Nephron (organoid): Measurements from ENCODE around the gene LOX.
A peak's percentile ranks its signal among the peaks of the same experiment; 100 is the strongest.

ENCODE experiments used
- H3K27ac Mint-ChIP-seq, 3 experiments: 2 replicates each; pipeline ENCODE4 v1.8.0; 2020; ENCODE audit warnings: mixed read lengths in 3 of 3, mild to moderate bottlenecking in 2 of 3, moderate library complexity in 1 of 3
- H3K27me3 Mint-ChIP-seq: 2 replicates; pipeline ENCODE4 v1.8.0; 2021; ENCODE audit warnings: low read depth, mild to moderate bottlenecking, moderate library complexity, mixed read lengths
- H3K36me3 Mint-ChIP-seq: 2 replicates; pipeline ENCODE4 v1.8.0; 2020; ENCODE audit warnings: low read depth, mixed read lengths
- H3K4me1 Mint-ChIP-seq: 2 replicates; pipeline ENCODE4 v1.8.0; 2020; ENCODE audit warnings: mixed read lengths
- H3K4me3 Mint-ChIP-seq, 3 experiments: 2 replicates each; pipeline ENCODE4 v1.8.0; 2020; ENCODE audit warnings: mild to moderate bottlenecking in 3 of 3, mixed read lengths in 3 of 3, moderate library complexity in 2 of 3
- H3K9me3 Mint-ChIP-seq: 2 replicates; pipeline ENCODE4 v1.8.0; 2020; ENCODE audit warnings: mixed read lengths
- CTCF ChIP-seq, 3 experiments: fragments of 200-600 bp; sonication (generic); IDR thresholded peaks; one replicate each; pipeline ENCODE4 v1.5.0; 2021; ENCODE audit warnings: antibody characterized with exemption in 3 of 3; ENCODE audit not compliant: unreplicated experiment in 3 of 3

Gene LOX

GRCh38 chr5:122053181-122054109 is 24.6 kb downstream of the LOX start:
- Mint-ChIP-seq H3K4me1 (no peaks in the 10 kb centered on the region), H3K27me3 (no peaks in the 10 kb centered on the region), H3K36me3 (peaks cover 18% of the 10 kb centered on the region), H3K4me3 (no peak overlapping the region), H3K9me3 (peaks cover 7% of the 10 kb centered on the region), H3K27ac (no peak overlapping the region)
- TF ChIP-seq CTCF (IDR thresholded peaks at IDR 0.05; ENCODE audit: unreplicated experiment in 3 of 3), result no peak

- no peaks in the 10 kb centered on the region for H3K4me1 Mint-ChIP-seq
- H3K36me3 Mint-ChIP-seq, result peaks cover 18% of the 10 kb centered on the region
- peaks cover 13% of the 10 kb centered on the region for H3K9me3 Mint-ChIP-seq
- TF ChIP-seq CTCF (IDR thresholded peaks at IDR 0.05; ENCODE audit: unreplicated experiment in 3 of 3), result no peak
- H3K27ac Mint-ChIP-seq, result no peak overlapping the region
- H3K4me3 Mint-ChIP-seq, result no peak overlapping the region
- H3K27me3 Mint-ChIP-seq, result no peaks in the 10 kb centered on the region
Measured at GRCh38 chr5:122051569-122051968, 26.5 kb downstream of the LOX start.

- peaks cover 18% of the 10 kb centered on the region for H3K36me3 Mint-ChIP-seq
- H3K27ac Mint-ChIP-seq, result no peak overlapping the region
- H3K27me3 Mint-ChIP-seq, result no peaks in the 10 kb centered on the region
Measured at GRCh38 chr5:122050959-122051358, 27.1 kb downstream of the LOX start.

GRCh38 chr5:122040636-122041302 is 37.3 kb downstream of the LOX start:
- Mint-ChIP-seq H3K36me3 (peaks cover 18% of the 10 kb centered on the region), H3K4me1 (no peaks in the 10 kb centered on the region), H3K27me3 (no peaks in the 10 kb centered on the region), H3K4me3 (no peak overlapping the region), H3K27ac (peak overlapping the region in 1 of 3 experiments; percentile 2), H3K9me3 (peaks cover 15% of the 10 kb centered on the region)
- no peak for TF ChIP-seq CTCF (IDR thresholded peaks at IDR 0.05; ENCODE audit: unreplicated experiment in 3 of 3)

More at GRCh38 chr5:122050959-122051358, 27.1 kb downstream of the LOX start:
- Mint-ChIP-seq H3K4me1 (no peaks in the 10 kb centered on the region), H3K4me3 (no peak overlapping the region), H3K9me3 (peaks cover 13% of the 10 kb centered on the region)
- no peak for TF ChIP-seq CTCF (IDR thresholded peaks at IDR 0.05; ENCODE audit: unreplicated experiment in 3 of 3)

- no peak overlapping the region for H3K27ac Mint-ChIP-seq
- H3K4me3 Mint-ChIP-seq, result no peak overlapping the region
- H3K4me1 Mint-ChIP-seq, result no peaks in the 10 kb centered on the region
- no peaks in the 10 kb centered on the region for H3K27me3 Mint-ChIP-seq
- no peak for TF ChIP-seq CTCF (IDR thresholded peaks at IDR 0.05; ENCODE audit: unreplicated experiment in 3 of 3)
- H3K9me3 Mint-ChIP-seq, result no peaks in the 10 kb centered on the region
- H3K36me3 Mint-ChIP-seq, result peaks cover 14% of the 10 kb centered on the region
Measured at GRCh38 chr5:122036326-122036725, 41.7 kb downstream of the LOX start.
